HEK293 (cell line): ENCODE results near the gene UGT2B17.
"Not testable (repeated sequence)": the region's sequence is repeated elsewhere in the genome, so short reads cannot be mapped to it uniquely, and the experiment has no call there.

Source experiments
- CTCF ChIA-PET: fragments of 350-600 bp; formaldehyde crosslinking; extraction: SDS; loops from one replicate; lab custom pipeline; 2021; ENCODE audit warnings: antibody characterized with exemption; lab: Yijun Ruan, JAX
- POLR2A ChIA-PET: fragments of 300-600 bp; formaldehyde crosslinking; extraction: SDS; loops from one replicate; lab custom pipeline; 2020; ENCODE audit warnings: antibody characterized with exemption, inconsistent platforms; lab: Yijun Ruan, JAX
- H3K27ac ChIP-seq: fragments of 200-500 bp; sonication (Bioruptor generic); 2 replicates; pipeline ENCODE4 v1.5.1; 2014; ENCODE audit warnings: low read depth, low read length, control low read depth, inconsistent platforms; ENCODE audit errors: extremely low read depth
- H3K36me3 ChIP-seq, 2 experiments: fragments of 200-500 bp in 1 of 2; sonication (Bioruptor generic) in 1 of 2; 1 replicate in 1 of 2; 2 replicates in 1 of 2; pipeline ENCODE4 v1.5.1; 2014 to 2017; ENCODE audit warnings: inconsistent platforms in 2 of 2, low read length in 2 of 2; ENCODE audit not compliant: control insufficient read depth in 2 of 2, insufficient read depth in 1 of 2
- H3K4me1 ChIP-seq: fragments of 200-500 bp; sonication (Bioruptor generic); 2 replicates; pipeline ENCODE4 v1.5.1; 2014; ENCODE audit warnings: mild to moderate bottlenecking, low read length, inconsistent platforms; ENCODE audit not compliant: control insufficient read depth, insufficient read depth
- H3K4me3 ChIP-seq: 2 replicates; pipeline ENCODE4 v1.5.1; 2011; ENCODE audit warnings: low read depth, mild to moderate bottlenecking, control low read depth, low read length, moderate library complexity
- H3K9me3 ChIP-seq: fragments of 200-500 bp; sonication (Bioruptor generic); 2 replicates; pipeline ENCODE4 v1.5.1; 2014; ENCODE audit warnings: low read depth, low read length, inconsistent platforms; ENCODE audit not compliant: control insufficient read depth, insufficient read depth
- PRDM1 ChIP-seq: fragments of 450-650 bp; formaldehyde crosslinking; IDR thresholded peaks from 2 replicates; pipeline ENCODE4; 2016; ENCODE audit warnings: missing biosample characterization, missing genetic modification characterization
- SP2 ChIP-seq: fragments of 450-650 bp; formaldehyde crosslinking; IDR thresholded peaks from 2 replicates; pipeline ENCODE4 v1.5.1; 2016; ENCODE audit warnings: missing biosample characterization, missing genetic modification characterization
- ZBTB20 ChIP-seq: fragments of 450-650 bp; formaldehyde crosslinking; IDR thresholded peaks from 2 replicates; pipeline ENCODE4 v1.5.1; 2016; ENCODE audit warnings: missing biosample characterization, missing genetic modification characterization
- ZNF121 ChIP-seq: fragments of 450-650 bp; formaldehyde crosslinking; IDR thresholded peaks from 2 replicates; pipeline ENCODE4 v1.5.1; 2016; ENCODE audit warnings: missing biosample characterization, missing genetic modification characterization
- ZNF221 ChIP-seq: fragments of 450-650 bp; formaldehyde crosslinking; IDR thresholded peaks from 2 replicates; pipeline ENCODE4 v1.5.1; 2017; ENCODE audit warnings: missing biosample characterization, missing genetic modification characterization, borderline replicate concordance
- ZNF23 ChIP-seq: fragments of 450-650 bp; formaldehyde crosslinking; IDR thresholded peaks from 2 replicates; pipeline ENCODE4 v1.5.1; 2016; ENCODE audit warnings: missing biosample characterization, missing genetic modification characterization, borderline replicate concordance
- ZNF248 ChIP-seq: fragments of 450-650 bp; formaldehyde crosslinking; IDR thresholded peaks from 2 replicates; pipeline ENCODE4 v1.5.1; 2017; ENCODE audit warnings: missing biosample characterization, missing genetic modification characterization
- ZNF341 ChIP-seq: fragments of 450-650 bp; formaldehyde crosslinking; IDR thresholded peaks from 2 replicates; pipeline ENCODE4; 2016; ENCODE audit warnings: low read depth, missing biosample characterization, missing genetic modification characterization
- ZNF404 ChIP-seq: fragments of 450-650 bp; formaldehyde crosslinking; IDR thresholded peaks from 2 replicates; pipeline ENCODE4 v1.5.1; 2017; ENCODE audit warnings: missing biosample characterization, missing genetic modification characterization
- ZNF416 ChIP-seq: fragments of 450-650 bp; formaldehyde crosslinking; IDR thresholded peaks from 2 replicates; pipeline ENCODE4 v1.5.1; 2016; ENCODE audit warnings: missing biosample characterization, missing genetic modification characterization
- ZNF433 ChIP-seq: fragments of 450-650 bp; formaldehyde crosslinking; IDR thresholded peaks from 2 replicates; pipeline ENCODE4 v1.5.1; 2016; ENCODE audit warnings: missing biosample characterization, missing genetic modification characterization, low read depth
- ZNF529 ChIP-seq: fragments of 450-650 bp; formaldehyde crosslinking; IDR thresholded peaks from 2 replicates; pipeline ENCODE4 v1.5.1; 2017; ENCODE audit warnings: missing genetic modification characterization, missing biosample characterization; ENCODE audit not compliant: insufficient replicate concordance
- ZNF548 ChIP-seq: fragments of 450-650 bp; formaldehyde crosslinking; IDR thresholded peaks from 2 replicates; pipeline ENCODE4 v1.5.1; 2016; ENCODE audit warnings: missing biosample characterization, missing genetic modification characterization
- ZNF596 ChIP-seq: fragments of 450-650 bp; IDR thresholded peaks from 2 replicates; pipeline ENCODE4 v1.5.0; 2018; ENCODE audit warnings: missing biosample characterization, mild to moderate bottlenecking, missing genetic modification characterization, moderate library complexity
- ZNF623 ChIP-seq: fragments of 450-650 bp; formaldehyde crosslinking; IDR thresholded peaks from 2 replicates; pipeline ENCODE4 v1.5.1; 2016; ENCODE audit warnings: missing biosample characterization, missing genetic modification characterization
- ZNF701 ChIP-seq: fragments of 450-650 bp; formaldehyde crosslinking; IDR thresholded peaks from 2 replicates; pipeline ENCODE4 v1.5.1; 2016; ENCODE audit warnings: missing biosample characterization, missing genetic modification characterization
- ZNF747 ChIP-seq: fragments of 450-650 bp; formaldehyde crosslinking; IDR thresholded peaks from 2 replicates; pipeline ENCODE4 v1.5.1; 2016; ENCODE audit warnings: missing biosample characterization, missing genetic modification characterization
- ZXDB ChIP-seq: fragments of 450-650 bp; formaldehyde crosslinking; IDR thresholded peaks from 2 replicates; pipeline ENCODE4 v1.5.1; 2016; ENCODE audit warnings: missing biosample characterization, missing genetic modification characterization
- TF ChIP-seq, protein P1 (sequence below): fragments of 450-650 bp; formaldehyde crosslinking; IDR thresholded peaks from 2 replicates; pipeline ENCODE4 v1.5.1; 2017; ENCODE audit warnings: missing biosample characterization, missing genetic modification characterization
- TF ChIP-seq, protein P2 (sequence below): fragments of 450-650 bp; formaldehyde crosslinking; conservative IDR thresholded peaks from 2 replicates; pipeline ENCODE4 v1.5.1; 2016; ENCODE audit warnings: low read depth, missing biosample characterization, missing genetic modification characterization

The UGT2B17 gene

DNA sequence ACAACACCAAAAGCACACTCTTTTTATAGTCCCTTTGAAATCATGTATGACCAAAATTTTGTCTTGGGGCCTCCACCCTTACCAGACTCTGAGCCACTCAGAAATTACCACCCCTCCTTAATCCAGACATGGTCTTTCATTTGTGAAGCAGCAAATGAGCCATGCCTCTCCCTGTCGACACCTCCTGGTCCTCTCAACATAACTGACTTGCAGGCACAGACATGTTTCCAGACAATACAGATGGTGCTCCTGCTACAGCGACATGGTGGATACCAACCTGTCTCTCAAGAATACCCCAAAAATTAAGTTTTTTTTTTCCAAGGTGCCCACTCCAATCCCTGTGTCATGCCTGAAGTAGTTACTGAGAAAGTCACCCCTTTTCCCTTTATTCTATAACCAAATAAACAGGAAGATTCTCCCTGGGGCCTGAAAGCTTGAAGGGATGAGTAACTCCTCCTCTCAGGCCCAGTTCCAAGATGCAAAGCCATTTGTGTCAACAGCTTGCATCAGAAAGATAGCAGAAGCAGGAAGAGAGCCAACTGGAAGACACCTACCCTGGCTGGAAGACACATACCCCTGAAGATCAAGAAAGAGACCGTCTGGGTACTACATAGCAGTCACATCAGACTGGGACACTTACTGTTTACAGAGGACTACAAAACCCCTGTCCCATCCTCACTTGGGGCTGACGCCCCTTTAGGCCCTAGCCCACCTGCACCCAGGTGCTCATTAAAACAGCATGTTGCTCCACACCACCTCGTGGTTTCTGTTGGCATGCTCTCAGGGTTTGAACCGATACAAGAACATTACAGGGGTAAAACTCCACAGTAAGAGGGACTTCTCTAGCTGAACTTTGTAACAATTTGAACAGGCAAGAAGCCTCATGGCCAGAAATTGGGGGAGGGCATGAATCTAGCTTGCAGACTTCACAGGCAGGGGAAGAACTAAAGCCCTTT lies 5.5 kb upstream of the UGT2B17 start:
- H3K4me1 ChIP-seq: no peaks in the 10 kb centered on the region
- no peak overlapping the region for H3K4me3 ChIP-seq
- H3K27ac ChIP-seq: no peak overlapping the region
- no peaks in the 10 kb centered on the region for H3K9me3 ChIP-seq
- POLR2A ChIA-PET: no interaction called here
- CTCF ChIA-PET: interaction anchor here (0.5 to 0.6 kb wide), 2 partner anchors 536 to 798 kb away, joined by 3 read pairs; no protein-coding TSS in a partner anchor
- no peak for TF ChIP-seq ZNF404 (tag by site-specific recombination)
- no peak for TF ChIP-seq ZNF747 (tag by site-specific recombination)
- TF ChIP-seq, all 188 proteins: peak for 0
- H3K36me3 ChIP-seq: no peaks in the 10 kb centered on the region

DNA sequence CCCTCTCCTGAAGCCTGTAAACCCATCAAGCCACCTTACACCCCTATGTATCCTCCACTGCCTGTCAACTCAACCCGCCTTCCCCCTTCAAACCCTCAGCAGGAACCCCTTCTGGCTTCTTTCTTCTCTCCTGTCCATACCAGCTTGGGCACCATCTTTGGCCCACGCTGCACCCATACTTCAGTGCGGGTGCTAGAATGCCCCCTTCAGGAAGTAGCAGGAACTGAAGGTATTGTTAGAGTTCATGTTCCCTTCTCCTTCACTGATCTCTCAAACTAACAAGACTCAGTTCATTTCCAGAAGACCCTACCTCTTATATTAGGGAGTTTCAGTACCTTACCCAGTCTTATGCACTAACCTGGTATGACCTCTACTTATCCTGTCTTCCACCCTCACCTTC lies 1.5 kb upstream of the UGT2B17 start:
- Histone ChIP-seq H3K27ac (no peak overlapping the region), H3K36me3 (no peaks in the 10 kb centered on the region), H3K9me3 (no peaks in the 10 kb centered on the region), H3K4me1 (no peaks in the 10 kb centered on the region), H3K4me3 (no peak overlapping the region)
- TF ChIP-seq ZNF341 (no peak), ZXDB (tag by site-specific recombination) (no peak), ZNF548 (tag by site-specific recombination) (no peak), ZNF121 (no peak), ZNF248 (tag by site-specific recombination) (no peak), ZNF221 (tag by site-specific recombination) (no peak), ZNF433 (no peak), ZNF23 (tag by site-specific recombination) (no peak), ZNF701 (no peak), PRDM1 (no peak), ZNF596 (no peak), ZNF416 (no peak), SP2 (no peak)
- TF ChIP-seq, protein P1, sequence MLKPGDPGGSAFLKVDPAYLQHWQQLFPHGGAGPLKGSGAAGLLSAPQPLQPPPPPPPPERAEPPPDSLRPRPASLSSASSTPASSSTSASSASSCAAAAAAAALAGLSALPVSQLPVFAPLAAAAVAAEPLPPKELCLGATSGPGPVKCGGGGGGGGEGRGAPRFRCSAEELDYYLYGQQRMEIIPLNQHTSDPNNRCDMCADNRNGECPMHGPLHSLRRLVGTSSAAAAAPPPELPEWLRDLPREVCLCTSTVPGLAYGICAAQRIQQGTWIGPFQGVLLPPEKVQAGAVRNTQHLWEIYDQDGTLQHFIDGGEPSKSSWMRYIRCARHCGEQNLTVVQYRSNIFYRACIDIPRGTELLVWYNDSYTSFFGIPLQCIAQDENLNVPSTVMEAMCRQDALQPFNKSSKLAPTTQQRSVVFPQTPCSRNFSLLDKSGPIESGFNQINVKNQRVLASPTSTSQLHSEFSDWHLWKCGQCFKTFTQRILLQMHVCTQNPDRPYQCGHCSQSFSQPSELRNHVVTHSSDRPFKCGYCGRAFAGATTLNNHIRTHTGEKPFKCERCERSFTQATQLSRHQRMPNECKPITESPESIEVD (tag by site-specific recombination): no peak
- POLR2A ChIA-PET: no interaction called here
- CTCF ChIA-PET: no interaction called here

DNA sequence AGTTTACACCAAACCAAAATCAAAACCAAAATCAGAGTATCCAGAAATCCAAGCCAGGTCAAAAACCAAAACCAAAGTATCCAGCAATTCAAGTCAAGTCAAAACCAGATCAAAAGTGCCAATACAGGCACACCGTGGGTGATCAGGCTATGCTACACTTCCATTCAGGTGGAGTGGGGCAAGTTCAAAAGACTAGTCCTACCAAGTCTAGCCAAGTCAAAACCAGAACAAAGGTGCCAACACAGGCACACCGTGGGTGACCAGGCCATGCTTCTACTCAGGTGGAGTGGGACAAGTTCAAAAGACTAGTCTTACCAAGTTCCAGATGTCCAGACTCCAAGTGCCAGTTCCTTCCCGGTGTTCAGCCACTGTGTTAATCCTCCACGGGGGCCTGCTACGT lies 486 bp downstream of the UGT2B17 start:
- H3K27ac ChIP-seq, H3K4me1 ChIP-seq, H3K36me3 ChIP-seq, POLR2A ChIA-PET, H3K4me3 ChIP-seq, CTCF ChIA-PET, H3K9me3 ChIP-seq: not testable (repeated sequence)

DNA sequence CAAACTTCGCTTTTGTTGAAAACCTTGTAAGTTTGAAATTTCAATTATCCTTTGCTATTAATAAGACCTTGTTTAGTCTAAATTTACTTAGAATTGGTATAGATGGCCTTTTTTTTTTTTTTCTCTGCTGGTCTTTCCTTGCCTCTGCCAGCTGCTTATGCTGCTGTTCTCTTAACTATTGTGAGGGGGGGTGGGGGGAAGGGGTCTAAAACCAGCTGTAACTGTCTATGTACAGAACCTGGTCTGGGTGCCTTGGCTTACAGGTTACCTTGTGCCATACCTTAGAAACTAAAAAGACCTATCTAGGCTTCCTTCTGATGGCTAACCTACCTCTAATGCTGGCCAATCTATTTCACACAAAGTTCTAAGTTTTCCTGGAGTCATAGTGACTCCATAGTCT lies 1.0 kb downstream of the UGT2B17 start:
- H3K36me3 ChIP-seq: no peaks in the 10 kb centered on the region
- H3K4me3 ChIP-seq: no peak overlapping the region
- POLR2A ChIA-PET: no interaction called here
- no peaks in the 10 kb centered on the region for H3K4me1 ChIP-seq
- TF ChIP-seq ZNF529 (tag by site-specific recombination): no peak
- no peak for TF ChIP-seq ZNF747 (tag by site-specific recombination)
- no peak for TF ChIP-seq ZNF623
- TF ChIP-seq, protein P2, sequence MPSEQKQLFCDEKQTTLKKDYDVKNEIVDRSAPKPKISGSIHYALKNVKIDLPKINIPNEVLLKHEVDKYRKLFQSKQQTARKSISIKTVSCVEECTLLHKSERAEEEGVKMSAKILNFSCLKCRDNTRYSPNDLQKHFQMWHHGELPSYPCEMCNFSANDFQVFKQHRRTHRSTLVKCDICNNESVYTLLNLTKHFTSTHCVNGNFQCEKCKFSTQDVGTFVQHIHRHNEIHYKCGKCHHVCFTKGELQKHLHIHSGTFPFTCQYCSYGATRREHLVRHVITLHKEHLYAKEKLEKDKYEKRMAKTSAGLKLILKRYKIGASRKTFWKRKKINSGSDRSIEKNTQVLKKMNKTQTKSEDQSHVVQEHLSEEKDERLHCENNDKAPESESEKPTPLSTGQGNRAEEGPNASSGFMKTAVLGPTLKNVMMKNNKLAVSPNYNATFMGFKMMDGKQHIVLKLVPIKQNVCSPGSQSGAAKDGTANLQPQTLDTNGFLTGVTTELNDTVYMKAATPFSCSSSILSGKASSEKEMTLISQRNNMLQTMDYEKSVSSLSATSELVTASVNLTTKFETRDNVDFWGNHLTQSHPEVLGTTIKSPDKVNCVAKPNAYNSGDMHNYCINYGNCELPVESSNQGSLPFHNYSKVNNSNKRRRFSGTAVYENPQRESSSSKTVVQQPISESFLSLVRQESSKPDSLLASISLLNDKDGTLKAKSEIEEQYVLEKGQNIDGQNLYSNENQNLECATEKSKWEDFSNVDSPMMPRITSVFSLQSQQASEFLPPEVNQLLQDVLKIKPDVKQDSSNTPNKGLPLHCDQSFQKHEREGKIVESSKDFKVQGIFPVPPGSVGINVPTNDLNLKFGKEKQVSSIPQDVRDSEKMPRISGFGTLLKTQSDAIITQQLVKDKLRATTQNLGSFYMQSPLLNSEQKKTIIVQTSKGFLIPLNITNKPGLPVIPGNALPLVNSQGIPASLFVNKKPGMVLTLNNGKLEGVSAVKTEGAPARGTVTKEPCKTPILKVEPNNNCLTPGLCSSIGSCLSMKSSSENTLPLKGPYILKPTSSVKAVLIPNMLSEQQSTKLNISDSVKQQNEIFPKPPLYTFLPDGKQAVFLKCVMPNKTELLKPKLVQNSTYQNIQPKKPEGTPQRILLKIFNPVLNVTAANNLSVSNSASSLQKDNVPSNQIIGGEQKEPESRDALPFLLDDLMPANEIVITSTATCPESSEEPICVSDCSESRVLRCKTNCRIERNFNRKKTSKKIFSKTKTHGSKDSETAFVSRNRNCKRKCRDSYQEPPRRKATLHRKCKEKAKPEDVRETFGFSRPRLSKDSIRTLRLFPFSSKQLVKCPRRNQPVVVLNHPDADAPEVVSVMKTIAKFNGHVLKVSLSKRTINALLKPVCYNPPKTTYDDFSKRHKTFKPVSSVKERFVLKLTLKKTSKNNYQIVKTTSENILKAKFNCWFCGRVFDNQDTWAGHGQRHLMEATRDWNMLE (tag by site-specific recombination): no peak
- no peak for TF ChIP-seq ZBTB20 (tag by site-specific recombination)
- H3K27ac ChIP-seq: no peak overlapping the region
- CTCF ChIA-PET: no interaction called here
- H3K9me3 ChIP-seq: no peaks in the 10 kb centered on the region
